GM18517 (cell line): ENCODE results near the gene UBP1.

Experiments used
- ATAC-seq: cut with Tn5 transposase; IDR thresholded peaks from one replicate; pipeline ENCODE4 v1.9.1; 2021; ENCODE audit warnings: mild to moderate bottlenecking, moderate library complexity; ENCODE audit not compliant: unreplicated experiment

Gene UBP1

GRCh38 chr3:33392144-33392543, 48.1 kb downstream of the UBP1 start:
- no peak for ATAC-seq

DNA sequence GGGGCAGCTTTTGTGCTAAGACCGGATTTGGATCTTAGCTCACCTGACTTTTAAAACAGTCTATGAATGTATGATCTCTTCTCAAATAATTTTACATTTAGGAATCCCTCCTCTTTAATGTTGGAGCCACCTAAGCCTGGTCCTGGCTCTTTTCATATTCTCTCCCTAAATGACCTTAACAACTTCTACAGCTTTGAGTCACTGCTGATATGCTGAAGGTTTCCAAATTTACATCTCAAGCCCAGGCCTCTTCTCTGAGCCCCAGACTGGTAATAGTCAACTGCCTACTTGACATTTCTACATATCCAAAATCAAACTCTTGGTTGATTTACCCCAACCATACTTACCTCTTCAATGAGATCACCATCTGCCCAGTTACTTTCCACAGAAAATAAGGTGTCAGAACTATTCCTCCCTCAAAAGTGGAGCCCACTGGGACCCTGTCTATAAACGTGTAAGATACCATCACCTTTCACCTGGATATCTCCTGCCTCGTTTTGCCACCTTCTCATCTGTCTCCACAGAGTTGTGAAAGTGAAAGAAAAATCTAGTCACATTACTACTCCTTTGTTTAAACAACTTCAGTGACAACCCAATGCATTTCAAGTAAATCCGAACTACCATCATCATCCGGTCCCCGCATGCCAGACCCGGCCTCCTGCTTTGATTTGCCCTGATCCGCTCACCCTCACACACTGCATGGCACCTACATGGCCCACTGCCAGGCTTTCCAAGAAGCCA, 48.8 kb downstream of the UBP1 start:
- ATAC-seq, result no peak

GRCh38 chr3:33389908-33390307, 50.3 kb downstream of the UBP1 start:
- ATAC-seq, result no peak

GRCh38 chr3:33388374-33389100, 51.7 kb downstream of the UBP1 start:
- ATAC-seq, result no peak

DNA sequence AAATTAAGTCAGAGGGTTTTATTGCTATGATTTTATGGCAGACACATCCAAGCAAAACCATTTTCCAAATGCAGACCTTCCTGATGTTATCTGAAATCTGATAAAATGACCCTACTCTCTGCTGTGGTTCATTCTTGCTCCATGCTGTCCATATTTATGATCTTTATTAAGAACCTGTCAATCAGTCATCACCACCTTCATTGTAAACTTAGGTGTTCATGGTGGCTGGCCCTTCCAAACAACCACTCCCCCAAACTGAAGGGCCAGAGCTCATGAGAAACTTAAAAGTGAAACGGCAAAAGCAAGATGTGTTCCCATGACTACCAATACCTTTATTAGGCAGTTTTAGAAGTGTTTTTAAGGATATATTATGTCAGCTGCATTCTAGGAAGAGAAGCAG, 53.6 kb downstream of the UBP1 start:
- ATAC-seq, result no peak

GRCh38 chr3:33385423-33385822, 54.8 kb downstream of the UBP1 start:
- no peak for ATAC-seq

DNA sequence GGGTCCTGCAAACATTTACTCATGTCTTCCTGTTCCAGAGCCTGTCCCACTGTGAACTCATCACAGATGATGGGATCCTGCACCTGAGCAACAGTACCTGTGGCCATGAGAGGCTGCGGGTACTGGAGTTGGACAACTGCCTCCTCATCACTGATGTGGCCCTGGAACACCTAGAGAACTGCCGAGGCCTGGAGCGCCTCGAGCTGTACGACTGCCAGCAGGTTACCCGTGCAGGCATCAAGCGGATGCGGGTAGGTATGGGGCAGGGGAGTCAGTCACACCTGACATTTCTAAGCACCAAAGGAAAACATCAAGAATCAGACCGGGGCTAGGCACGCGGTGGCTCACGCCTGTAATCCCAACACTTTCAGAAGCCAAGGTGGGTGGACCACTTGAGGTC, 56.3 kb downstream of the UBP1 start:
- ATAC-seq, result no peak

DNA sequence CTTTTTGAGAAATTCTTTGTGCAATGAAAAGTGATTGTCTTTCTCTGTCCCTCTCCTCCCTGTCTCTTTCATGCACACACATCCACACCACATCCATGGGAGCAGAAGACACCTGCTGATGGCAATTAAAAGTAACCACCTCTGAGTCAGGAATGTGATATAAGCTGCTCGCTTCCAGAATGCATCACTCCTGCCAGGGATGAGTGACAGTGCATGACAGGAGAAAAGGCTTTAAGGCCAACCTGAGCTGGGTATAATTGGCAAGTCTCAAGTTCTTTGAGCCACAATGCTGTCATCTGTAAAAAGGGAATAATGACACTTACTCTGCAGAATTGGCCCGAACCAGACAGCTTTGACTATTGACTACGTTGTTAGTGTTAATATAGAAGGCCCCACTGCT, 59.6 kb downstream of the UBP1 start:
- no peak for ATAC-seq

- no peak for ATAC-seq
These were observed 62.3 kb downstream of the UBP1 start for GRCh38 chr3:33377931-33378330.

DNA sequence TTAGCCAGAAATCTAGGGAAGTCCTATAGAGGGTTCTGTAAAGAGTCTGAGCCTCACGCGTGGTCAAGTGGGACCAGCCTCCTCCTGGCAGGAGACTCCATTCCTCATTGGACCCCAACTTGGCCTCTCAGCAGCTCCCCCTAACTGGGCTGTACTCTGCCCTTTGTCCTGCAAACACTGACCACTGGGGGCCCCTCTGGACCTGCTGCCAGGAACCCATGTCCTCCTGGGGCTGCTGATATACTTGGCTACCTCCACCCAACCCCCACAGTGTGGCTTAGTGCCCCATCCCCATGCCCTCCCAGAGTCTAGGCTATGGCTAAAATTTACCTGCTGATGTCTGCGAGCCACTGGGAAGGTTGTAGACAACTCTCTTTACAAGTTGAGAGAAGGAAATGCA, 62.7 kb downstream of the UBP1 start:
- ATAC-seq, result no peak

DNA sequence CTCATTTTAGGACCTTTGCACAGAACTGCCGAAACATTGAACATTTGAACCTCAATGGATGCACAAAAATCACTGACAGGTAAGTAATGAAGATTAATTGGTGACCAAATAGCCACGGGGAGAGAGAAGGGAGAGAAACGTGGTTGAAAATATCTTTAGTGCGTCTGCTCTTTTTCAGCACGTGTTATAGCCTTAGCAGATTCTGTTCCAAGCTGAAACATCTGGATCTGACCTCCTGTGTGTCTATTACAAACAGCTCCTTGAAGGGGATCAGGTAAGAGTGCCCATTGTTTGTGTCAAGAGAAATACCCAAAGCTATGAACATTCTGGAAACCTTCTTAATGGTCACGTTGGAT, 67.1 kb downstream of the UBP1 start:
- no peak for ATAC-seq

DNA sequence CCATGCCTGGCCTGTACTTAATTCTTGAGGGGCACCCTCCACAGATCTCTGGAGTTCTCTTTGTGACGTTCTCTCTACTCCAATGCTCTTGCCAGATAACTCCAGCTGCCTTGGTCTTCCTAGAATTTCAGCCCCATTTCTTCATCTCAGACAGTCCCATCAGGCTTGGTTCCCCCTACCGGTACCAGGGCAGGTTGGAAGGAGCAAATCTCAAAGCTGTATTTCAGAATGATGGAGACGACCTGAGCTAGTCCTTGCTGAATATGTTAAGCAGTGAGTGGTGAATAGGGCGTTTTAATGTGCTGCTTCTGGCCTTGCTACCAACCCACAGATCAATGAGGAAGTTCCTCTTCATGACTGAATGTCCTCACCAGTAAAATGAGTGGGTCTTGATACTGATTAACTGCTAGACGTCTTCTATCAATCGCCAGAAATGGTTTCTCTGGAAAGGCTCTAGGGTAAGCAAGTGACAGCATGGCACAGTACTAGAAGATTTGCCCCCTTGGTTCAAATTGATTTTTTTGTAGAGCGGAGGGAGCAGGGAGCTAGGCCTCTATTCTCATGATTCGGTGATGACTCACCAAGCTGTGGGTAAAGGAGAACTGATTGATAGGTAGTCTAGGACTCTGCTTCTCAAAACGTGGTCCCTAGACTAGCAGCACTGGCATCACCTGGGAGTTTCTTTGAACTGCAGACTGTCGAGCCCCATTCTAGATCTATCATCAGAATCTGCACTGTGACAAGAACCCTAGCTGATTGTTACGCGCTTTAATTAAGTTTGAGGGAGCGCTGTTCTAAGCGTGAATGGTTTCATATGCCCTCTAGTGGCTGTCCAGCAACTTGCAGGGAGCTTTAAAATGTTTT, 67.8 kb downstream of the UBP1 start:
- ATAC-seq, result no peak

- ATAC-seq, result no peak
These were observed 75.6 kb downstream of the UBP1 start for GRCh38 chr3:33364531-33365128.

DNA sequence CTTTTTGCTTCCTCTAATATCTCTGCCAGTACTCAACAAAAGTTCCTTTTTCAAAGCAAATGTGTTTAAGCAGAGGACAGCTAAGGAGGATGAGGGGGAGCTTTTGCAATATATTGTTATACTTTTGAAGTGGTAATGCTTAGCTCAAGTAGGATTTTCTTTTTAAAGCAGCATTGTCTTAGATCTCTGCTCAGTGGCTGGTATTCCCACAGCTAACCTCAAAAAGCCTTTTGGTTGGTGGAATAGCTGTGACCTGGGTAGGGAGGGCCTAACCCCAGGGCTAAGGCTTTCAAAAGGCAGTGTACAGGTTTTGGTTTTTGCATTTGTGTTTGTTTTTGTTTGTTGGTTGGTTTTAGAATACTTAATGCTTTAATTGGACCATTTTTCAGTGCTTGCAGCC, 76.1 kb downstream of the UBP1 start:
- no peak for ATAC-seq

DNA sequence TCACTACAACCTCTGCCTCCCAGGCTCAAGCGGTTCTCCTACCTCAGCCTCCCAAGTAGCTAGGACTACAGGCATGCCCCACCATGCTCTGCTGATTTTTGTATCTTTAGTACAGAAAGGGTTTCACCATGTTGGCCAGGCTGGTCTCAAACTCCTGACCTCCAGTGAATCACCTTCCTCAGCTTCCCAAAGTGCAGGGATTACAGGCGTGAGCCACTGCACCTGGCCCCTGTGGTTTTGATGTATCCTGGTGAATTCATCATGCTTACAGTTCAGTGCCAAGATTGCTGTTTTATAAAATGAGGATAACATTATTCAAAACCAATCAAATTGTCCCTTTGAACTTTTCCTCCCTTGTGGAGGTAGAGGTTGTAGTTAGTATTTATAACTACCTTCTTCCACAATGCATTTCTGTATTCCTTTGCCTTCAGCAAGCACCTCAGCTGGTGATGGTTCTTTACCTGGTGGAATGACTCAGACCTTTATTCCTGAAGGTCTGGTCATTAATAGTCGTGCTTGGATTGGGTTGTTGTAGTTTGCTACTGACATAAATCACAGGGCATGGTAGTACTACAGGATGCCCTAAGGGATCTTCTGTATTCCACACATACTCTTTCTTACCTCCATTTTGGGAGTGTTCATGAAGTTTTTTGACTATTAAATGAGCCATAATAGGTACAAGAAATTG, 76.9 kb downstream of the UBP1 start:
- ATAC-seq, result no peak

GRCh38 chr3:33360136-33360825, 79.9 kb downstream of the UBP1 start:
- ATAC-seq, result no peak

DNA sequence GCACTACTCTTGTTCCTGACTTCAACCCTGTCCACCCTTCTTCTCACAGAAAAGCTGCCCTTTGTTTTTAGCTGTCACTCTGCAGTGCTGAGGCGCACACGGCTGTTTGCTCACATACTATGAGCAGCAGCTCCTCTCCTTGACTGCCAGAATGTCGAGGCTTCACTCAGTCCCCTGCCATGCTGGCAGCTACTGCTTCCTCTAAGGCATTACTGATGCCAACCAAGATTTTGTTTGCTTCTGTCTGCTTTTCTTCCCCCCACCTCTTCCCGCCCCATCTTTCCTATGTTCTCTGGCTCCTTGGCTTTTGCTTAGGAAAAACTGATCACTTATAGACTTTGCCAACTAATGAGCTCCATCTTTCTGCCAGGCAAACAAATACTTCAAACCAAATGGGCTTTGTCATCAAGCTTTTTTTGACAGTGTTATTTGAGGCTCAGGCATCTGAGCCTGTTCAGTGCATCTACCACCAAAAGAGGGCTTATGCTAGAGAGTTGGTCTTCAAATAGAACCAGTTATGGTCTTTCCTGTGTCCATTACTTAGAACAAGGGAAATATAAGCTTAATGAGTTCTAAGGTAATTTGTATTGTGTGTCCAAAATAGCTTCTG, 81.9 kb downstream of the UBP1 start:
- no peak for ATAC-seq

DNA sequence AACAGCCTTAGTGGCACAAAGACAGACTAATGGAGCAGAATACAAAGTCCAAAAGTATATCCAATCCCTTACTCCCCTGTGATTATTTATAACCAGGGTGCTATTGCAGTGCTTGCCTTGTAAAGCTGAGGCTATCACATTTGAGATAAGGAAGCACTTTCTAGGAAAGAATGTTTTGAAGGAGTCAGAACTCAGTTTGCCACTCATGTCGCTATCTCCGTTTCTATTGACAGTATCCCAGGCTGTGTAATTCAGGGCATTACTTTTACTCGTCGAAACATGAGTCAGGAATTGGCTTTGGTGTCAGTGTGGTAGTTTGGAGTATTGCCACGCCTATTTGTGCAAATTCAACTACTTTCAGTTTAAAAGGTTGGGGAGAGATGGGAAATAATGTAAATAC, 84.6 kb downstream of the UBP1 start:
- ATAC-seq, result no peak

- ATAC-seq, result no peak
These were observed 100.4 kb downstream of the UBP1 start for GRCh38 chr3:33339758-33340157.
